KBM-7 (cell line): ENCODE data around the gene OPCML.

Experiments used
- DNase-seq: peaks from one replicate; pipeline ENCODE4 v3.0.0-alpha.2; 2015
- in situ Hi-C: fragments of 300-500 bp; cut with MboI; formaldehyde crosslinking; loops from 2 replicates; pipeline ENCODE4 v1.14.3; 2020; ENCODE audit warnings: low sequenced_read_pairs, low pct_unique_long_range_greater_than_20kb, mixed read lengths

OPCML gene

DNA sequence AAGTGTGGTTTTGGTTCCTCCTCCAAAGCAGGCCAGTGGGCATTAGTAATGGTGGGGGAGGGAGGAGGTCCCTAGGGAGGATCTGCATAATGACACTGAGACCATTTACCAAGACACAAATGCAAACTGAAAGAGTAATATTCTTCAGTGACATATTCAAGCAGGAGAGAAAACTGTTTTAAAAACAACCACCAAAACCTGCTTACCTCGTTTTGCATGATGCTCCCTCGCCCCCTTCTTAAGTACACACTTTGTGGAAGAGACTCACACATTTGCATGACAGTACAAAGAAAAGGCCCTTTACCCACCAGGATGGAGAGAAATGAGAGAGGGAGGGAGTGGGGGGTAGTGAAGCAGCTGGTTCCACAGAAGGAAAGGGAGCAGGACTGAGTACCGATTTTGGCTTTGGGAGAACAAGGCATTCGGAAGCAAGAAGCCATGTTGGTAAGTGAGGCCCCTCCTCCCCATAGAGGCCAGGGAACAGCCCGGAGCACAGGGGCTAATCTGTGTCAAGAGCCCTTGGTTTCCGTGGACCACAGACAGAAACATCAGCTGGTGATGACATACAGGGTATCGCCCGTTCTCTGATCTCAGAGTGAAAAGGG, 13.0 kb upstream of the OPCML start:
- no peak for DNase-seq
- in situ Hi-C loops, result no loop called here

DNA sequence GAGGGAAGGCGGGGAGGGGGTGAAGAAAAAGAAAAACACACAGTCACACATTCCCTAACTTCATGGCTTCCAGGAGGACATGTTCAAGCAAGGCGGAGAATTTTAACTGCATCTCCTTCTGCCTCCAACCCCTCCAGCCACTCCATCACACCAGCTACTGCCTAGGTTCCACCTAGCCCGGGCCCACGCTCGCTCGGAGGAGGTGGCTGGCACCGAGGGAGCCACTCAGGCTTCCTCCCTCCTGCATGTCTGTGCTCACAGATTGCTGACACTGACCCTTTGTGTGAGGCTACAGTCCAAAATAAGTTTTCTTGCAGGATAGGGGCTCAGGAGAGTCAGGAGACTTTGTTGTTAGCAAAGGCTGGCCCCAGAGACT, 9.4 kb upstream of the OPCML start:
- in situ Hi-C loops, result no loop called here

DNA sequence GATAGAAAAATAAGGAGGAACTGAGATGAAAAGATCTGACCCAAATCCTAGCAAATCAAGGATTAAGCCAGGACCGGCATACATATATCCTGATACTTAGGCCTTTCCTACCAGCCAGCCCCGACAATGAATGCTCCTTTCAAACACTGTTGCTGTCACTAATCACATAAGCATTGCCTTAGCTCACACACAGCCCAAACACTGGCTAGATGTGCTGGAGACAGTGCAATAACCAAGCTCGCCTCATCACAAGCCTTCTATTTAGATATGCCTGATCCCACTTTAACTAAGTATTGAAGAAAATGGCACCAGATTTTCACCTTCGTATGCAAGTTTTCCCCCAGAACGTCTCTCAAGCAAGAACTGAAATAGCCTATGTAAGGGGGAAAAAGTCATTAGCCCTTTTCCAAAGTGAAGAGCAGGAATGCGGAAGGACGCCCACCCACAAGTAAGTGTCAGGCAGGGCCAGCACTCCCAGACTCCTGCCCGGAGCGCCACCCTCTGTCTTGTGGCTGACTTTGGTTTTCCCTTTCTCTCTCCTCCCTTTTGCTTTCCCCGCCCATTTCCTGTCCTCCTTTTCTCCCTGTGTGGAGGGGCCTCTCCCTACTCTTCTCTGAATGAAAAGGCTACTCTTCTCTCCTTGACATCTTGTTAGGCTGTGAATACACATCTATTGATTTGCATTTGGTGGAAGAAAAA, 8.9 kb upstream of the OPCML start:
- in situ Hi-C loops, result no loop called here
- DNase-seq, result no peak

More for the DNA sequence above, 9.4 kb upstream of the OPCML start:
- DNase-seq, result no peak

DNA sequence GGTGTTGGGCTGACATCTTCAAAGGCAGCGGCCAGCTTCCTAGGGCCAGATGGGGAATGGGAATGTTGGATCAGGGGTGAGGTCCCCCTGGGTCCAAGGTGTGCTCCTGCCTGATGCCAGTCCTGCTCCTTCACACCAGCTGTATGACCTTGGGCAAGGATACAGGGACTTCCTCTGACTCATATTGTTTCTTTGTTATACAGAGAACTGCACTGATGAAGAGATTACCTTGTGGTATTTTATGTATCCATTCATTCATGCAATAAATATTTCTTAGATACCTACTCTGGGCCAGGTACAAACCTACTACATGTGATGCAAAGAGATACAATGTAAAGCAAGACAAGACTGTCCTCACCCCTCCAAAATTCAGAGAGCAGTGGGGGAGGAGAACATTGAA, 3.9 kb upstream of the OPCML start:
- DNase-seq, result no peak
- in situ Hi-C loops, result no loop called here

DNA sequence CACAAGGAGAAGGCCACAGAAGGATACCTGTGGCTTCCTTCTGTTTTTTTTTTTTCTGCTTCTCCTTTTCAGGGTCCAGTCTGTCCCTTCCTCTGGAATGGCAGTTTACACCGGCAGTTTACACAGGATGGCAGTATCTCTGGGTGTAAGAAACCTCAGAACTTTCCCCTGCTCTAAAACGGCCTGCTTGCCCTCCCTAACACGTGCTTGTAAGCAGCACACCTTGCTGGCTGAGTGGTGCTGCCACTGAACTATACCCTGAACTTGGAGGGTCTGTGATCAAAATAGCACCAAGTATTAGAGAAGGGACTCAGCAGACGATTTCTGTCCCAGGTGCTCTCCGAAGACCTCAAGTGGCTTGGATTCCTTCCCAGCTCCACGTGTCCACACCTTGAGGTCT, 904 bp upstream of the OPCML start:
- no peak for DNase-seq
- in situ Hi-C loops, result no loop called here

DNA sequence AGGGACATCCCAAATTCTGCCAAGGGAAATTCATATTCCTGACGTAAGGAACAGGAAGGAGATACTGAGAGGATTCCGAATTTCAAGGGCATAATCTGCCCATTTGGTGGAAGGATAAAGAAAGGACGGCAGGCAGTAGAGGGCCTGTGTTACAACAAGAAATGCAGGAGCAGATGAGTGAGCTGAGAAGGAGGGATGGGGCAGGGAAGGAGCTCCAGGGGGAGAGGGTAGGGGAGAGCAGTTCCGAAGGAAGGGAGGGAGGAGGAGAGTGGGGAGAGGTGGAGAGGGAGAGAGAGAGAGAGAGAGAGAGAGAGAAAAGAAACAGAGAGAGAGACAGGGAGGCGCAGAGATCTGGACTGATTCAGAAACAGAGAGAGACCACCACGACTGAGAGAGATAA, 843 bp downstream of the OPCML start:
- in situ Hi-C loops, result no loop called here
- DNase-seq, result no peak

DNA sequence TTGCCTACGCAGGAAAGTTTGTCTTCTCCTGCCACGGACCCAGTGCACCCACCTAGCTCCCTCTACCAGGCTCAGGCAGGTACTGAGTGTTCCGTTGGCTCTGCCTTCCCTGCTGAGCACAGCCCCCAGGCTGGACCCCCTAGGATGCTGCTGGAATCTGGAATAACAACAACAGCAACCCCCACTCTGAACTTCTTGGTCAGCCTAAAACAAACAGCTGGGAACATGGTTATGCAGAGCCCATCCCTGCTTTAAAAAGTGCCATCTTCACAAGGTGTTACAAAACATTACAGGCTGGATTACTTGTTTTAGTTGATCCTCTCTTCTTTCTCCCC, 1.8 kb downstream of the OPCML start:
- in situ Hi-C loops, result no loop called here
- DNase-seq, result no peak

DNA sequence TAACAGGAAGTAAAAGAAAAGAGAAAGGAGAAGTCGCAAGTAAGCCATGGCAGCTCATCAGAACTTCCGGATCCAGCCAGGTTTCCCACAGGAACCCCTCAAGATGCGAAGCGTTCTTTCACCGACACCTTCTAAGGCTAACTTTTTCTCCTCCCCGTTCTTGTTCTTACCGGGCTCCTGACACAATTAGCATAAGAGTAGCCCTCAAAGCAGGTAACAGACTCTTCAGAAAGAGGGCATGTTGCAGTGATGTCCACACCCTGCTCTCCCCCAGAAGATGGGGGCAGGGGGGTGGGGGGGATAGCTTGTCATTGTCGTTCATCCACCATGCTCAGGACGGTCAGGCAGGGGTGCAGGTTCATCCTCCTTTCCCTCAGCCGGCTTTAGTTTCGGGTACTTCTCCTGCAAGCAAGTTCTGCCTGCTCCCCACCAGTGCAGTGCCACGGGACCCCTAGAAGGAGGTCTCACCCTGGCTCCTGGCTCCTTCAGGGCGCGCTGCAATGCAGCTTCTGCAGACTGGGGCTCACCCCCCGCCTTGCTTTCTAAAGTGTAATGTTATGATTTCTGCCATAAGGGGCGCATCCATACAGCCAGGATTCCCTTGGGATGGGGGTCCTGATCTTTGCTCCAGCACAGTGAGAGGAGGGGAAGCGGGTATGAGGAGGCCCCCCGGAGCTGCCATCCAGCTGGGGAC, 2.3 kb downstream of the OPCML start:
- in situ Hi-C loops, result no loop called here
- peak; percentile 10 for DNase-seq

DNA sequence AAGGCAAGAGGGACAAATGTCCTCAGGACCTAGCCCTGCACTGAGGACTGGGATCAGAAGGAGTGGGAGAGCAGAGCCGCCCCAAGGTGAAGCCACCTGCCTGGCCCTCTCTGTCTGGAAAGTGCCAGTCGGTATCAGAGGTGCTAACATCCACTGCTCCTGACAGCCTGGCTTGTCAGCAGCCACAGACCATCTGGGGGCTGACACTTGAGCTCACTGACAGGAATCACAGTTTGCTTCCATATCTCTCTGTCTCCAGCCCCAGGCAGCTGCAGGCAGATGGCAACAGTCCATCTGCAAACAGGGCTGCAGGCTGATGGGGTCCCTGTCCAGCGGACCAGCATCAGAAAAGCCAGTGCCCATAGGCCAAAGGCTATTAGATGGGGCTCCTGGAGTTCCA, 5.5 kb downstream of the OPCML start:
- in situ Hi-C loops, result no loop called here
- no peak for DNase-seq

DNA sequence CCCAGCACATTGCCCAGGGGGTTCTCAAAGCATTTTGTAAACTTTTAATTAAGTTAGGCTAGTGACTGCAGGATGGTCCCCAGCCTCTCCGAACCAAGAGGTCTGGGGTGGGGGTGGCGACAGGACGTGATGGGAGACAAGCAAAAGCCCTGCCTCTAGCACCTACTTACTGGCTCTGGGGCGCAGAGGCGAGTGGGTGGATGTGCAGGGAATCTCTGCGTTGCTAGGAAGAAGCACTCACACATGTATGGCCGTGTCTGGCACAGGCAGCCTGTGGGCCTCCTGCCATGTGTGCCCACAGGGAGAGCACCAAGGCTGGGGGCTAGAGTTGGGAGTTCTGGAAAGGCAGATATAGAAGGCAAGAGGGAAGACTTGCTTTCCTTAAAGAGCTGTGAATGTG, 6.3 kb downstream of the OPCML start:
- no peak for DNase-seq
- in situ Hi-C loops, result no loop called here

DNA sequence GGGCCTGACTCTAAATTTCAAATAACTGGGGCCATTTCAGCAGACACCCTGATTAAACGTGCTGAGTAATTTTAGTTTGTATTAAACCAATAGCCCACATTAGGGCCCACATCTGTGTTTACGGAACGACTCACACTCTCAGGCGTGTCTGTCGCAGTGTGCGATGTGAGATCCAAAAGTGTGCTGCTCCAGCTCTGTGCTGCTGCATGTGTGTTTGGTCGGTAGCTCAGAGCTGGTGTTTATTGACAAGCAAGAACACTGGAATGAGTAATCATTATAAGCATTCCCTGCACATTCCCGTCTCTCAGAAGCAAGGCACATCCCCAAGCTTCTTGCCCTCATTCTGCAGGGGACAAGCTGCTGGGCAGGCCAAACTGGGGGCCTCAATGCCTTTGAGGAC, 7.8 kb downstream of the OPCML start:
- DNase-seq, result no peak
- in situ Hi-C loops, result no loop called here

DNA sequence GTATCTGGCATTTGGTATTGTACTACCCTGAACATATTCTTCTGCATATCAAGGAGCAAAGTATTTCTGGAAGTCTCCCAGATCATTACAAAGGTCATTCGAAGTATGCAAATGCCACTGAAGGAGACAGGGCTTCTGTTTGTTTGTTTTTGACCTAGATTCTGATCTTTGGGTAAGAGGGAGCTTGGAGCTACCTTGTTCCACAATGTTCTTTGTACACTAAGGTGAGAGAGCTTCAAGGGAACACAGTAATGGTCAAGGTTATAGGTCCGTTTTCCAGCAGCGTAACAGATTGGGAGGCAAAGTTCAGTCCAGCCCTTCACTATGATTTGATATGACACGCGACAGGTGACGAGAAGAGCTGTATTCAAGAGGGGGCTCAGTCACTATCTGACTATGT, 10.0 kb downstream of the OPCML start:
- in situ Hi-C loops, result no loop called here

DNA sequence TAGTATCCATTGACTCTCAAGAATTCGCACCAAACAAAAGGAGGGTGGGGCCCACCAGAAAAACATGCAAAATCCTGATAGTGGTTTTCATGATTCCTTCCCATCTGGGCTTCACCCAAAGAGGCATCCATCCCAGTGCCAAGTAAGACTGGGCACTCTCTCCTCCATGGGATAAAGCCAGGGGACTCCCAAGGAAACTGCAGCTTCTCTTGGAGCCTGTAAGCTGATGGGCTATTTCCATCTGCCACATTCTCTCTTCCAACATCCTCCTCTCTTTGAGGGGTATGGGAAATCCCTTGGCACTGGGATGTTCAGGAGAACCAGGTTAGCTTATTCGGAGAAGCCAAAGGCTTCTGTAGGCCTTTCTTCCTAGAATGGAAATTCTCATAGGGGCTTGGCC, 10.8 kb downstream of the OPCML start:
- in situ Hi-C loops, result no loop called here
- no peak for DNase-seq

More for the DNA sequence above, 10.0 kb downstream of the OPCML start:
- no peak for DNase-seq

DNA sequence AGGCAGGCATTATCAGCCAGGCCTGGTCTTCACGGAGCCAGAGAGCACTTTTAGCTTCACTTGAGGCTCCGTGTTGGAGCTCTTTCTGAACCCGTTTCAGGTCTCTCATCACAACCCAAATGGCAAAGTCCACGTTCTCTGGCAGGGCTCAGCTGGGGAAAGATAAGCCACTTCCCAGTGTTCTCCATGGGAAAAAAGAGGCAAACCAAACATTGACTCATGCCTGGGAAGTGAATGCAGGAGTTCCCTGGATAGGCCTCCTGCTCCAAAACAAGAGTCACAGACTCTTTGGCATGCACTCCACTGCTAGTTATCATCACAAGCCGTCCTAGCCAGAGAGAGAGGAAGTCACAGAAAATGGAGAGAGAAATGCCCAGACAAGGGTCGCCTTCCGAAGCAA, 11.6 kb downstream of the OPCML start:
- no peak for DNase-seq
- in situ Hi-C loops, result no loop called here

DNA sequence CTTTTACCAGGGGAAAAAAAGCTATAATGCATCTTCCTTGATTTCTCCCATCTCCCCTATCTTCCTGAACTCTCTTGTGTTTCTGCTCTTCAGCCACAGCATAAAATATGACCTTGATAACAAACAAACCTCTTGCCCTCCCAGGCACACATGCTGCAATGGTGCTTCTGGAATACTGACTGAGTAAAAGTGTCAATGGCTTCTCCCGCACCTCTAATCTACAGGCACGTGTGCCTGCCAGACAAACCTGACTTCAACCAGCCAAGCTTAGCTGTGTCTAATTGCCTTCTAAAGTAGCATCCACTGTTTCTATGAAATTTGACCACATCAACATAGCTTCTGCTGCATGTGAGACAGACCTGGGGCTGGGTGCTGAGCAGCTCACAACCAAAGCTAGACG, 12.7 kb downstream of the OPCML start:
- in situ Hi-C loops, result no loop called here
- no peak for DNase-seq

DNA sequence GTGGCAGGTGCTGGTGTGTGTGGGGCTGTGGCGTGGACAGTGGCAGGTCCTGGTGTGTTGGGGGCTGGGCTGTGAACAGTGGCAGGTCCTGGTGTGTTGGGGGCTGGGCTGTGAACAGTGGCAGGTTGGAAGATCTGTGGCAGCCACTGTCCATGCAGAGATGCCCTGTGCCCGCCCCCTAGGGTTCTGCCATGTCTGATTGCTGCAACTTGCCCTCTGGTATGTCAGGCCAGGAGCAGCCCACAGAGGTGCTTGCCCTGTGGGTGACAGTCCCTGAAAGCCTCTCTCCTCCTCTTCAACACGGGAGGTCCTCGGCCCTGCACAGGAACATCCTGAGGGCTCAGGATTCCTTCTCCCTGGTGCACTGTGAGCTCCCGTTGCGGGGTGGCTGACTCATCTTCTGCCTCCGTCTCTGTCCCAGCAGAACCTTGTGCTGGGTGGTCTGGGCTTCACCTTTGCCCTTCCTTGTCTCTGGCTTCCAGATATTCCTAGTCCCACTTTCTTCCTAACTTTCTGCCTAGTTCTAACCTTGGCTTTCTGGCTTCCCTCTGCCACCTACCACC, 13.5 kb downstream of the OPCML start:
- no peak for DNase-seq
- in situ Hi-C loops, result no loop called here

DNA sequence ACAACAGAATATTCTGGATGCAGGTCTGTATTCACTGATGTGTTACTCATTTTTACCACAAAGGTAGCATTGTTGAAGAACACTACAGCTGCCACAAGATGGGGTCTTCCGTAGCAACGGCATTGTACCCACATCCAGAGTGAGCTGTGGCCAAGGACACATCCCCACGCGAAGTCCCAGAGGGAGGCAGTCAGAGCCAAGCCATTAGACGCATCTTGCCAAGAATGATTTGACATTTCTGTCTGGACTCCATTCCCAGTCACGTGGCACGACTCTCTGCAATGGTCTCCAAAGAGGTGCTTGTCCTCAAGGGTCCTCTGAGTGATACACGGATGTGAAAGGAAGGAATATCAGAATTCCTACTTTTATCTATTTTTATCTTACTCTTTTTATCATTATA, 15.5 kb downstream of the OPCML start:
- in situ Hi-C loops, result no loop called here
- no peak for DNase-seq

DNA sequence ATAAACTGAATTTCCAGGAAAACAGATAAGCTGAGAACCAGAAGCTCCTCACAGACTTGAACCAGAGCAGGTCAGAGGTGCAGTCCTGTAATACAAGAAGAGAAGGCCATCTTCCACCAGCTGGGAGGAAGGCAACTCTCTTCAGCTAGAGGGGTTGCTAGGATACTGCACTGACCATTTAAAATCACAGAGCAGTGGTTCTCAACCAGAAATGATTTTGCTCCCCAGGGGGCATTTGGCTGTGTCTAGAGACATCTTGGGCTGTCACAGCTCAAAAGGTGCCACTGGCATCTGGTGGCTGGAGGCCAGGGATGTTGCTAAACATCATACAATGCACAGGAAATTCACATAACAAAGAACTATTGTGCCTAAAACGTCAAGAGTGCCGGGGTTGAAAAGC, 17.2 kb downstream of the OPCML start:
- in situ Hi-C loops, result no loop called here
- no peak for DNase-seq

DNA sequence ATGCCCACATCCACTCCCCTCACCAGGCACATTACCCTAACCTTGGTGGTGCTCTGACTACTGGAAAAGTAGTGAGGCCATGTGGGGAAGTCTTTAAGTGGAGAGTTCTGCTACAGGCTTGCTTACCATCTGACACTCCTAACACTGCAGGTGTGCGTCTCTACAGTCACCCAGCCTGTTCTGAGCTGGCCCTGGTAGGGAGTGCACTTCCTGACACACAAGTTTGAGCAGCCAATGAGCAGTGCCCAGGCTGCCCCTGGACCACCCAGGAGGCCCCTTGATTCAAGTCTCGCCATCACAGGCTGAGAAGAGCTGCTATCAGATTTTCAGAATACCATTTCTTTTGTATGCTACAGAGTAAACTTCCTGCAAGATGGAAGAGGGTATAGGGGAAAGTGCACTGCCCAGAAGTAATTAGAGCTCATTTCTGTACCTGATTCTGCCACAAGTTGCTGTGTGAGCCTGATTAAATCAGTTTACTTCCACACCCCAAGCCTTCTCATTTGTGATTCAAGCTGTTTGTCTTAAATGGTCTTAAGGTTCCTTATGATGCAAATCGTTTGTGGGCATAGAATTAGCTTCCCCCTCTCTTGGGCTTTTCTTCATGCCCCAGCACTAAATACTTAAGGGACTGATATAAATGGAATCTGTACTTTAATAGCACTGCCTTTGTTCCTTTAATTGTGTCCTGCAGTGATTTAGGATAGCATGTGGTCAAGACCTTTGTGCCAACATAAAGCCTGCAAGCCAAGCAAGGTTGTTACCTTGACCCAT, 22.2 kb downstream of the OPCML start:
- in situ Hi-C loops, result no loop called here
- no peak for DNase-seq

DNA sequence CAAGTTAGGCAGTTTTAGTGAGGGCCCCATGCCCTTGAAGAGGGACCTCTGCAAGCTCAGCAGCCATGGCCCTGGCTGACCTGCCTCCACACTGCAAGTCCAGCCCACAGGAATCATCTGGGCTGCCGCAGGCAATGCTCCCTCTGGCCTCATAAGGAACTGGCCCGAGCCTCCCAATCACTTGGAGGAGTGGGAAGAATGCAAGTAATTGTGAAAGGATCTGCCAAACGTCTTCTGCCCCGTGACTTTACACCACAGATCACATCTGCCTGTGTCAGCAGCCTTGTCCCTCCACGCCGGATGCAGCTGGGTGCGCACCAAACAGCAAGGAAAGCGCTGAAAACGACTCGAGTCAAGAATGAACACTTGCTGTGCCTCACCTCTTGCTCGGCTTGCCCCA, 23.8 kb downstream of the OPCML start:
- in situ Hi-C loops, result no loop called here
- no peak for DNase-seq
